Smooth muscle cell (in vitro differentiated cells): Measurements from ENCODE around the gene ITFG1. TPM values are rescaled to one million over a fixed set of nuclear protein-coding genes. Genes with fewer than 3 reads are reported as not detected.

Experiments used
- DNase-seq: peaks from one replicate; lab custom pipeline; 2025; ENCODE audit not compliant: unreplicated experiment; lab: John Stamatoyannopoulos, UW
- H2AFZ ChIP-seq: fragments of 200-600 bp; sonication (generic); 2 replicates; pipeline ENCODE4 v1.6.0; 2016; ENCODE audit warnings: antibody characterized with exemption, low read depth, mild to moderate bottlenecking
- H3F3A ChIP-seq: fragments of 200-600 bp; sonication (generic); 2 replicates; pipeline ENCODE4 v1.6.0; 2017; ENCODE audit warnings: antibody characterized with exemption, low read depth
- H3K27ac ChIP-seq: fragments of 200-600 bp; sonication (generic); 2 replicates; pipeline ENCODE4 v1.5.1; 2016; ENCODE audit warnings: low read depth, mild to moderate bottlenecking
- H3K27me3 ChIP-seq: fragments of 200-600 bp; sonication (generic); 2 replicates; pipeline ENCODE4 v1.6.1; 2016; ENCODE audit warnings: low read depth, mild to moderate bottlenecking
- H3K36me3 ChIP-seq: fragments of 200-600 bp; sonication (generic); 2 replicates; pipeline ENCODE4 v1.5.1; 2016; ENCODE audit warnings: low read depth
- H3K4me1 ChIP-seq: fragments of 200-600 bp; sonication (generic); 2 replicates; pipeline ENCODE4 v1.5.1; 2016; ENCODE audit warnings: low read depth
- H3K4me2 ChIP-seq: fragments of 200-600 bp; sonication (generic); 2 replicates; pipeline ENCODE4 v1.6.0; 2016; ENCODE audit warnings: mild to moderate bottlenecking
- H3K4me3 ChIP-seq: fragments of 200-600 bp; sonication (generic); 2 replicates; pipeline ENCODE4 v1.5.1; 2016; ENCODE audit warnings: mild to moderate bottlenecking
- H3K79me2 ChIP-seq: fragments of 200-600 bp; sonication (generic); 2 replicates; pipeline ENCODE4 v1.6.0; 2016; ENCODE audit warnings: low read depth, mild to moderate bottlenecking
- H3K9ac ChIP-seq: fragments of 200-600 bp; sonication (generic); 2 replicates; pipeline ENCODE4 v1.6.0; 2016; ENCODE audit warnings: low read depth
- H3K9me3 ChIP-seq: fragments of 200-600 bp; sonication (generic); replicated peaks from 2 replicates; pipeline ENCODE4 v1.5.1; 2016; ENCODE audit warnings: low read depth
- H4K20me1 ChIP-seq: fragments of 200-600 bp; sonication (generic); 2 replicates; pipeline ENCODE4 v1.6.0; 2016; ENCODE audit warnings: low read depth
- CTCF ChIP-seq: fragments of 200-600 bp; sonication (generic); IDR thresholded peaks from 2 replicates; pipeline ENCODE4 v1.5.1; 2017; ENCODE audit warnings: borderline replicate concordance, mild to moderate bottlenecking, antibody characterized with exemption; ENCODE audit not compliant: insufficient read depth, poor library complexity, severe bottlenecking
- whole genome bisulfite sequencing: methylation state at CpG from one replicate; pipeline ENCODE4 v1.1.7; 2016; ENCODE audit warnings: low lambda C conversion rate; 5-methylcytosine and 5-hydroxymethylcytosine counted together
- polyA plus RNA-seq: library from polyadenylated mRNA; unstranded; fragments of >200 nt; fragmentation: Nextera tagmentation; extraction: Ambion mirVana; gene quantifications from 2 replicates; pipeline ENCODE4 v1.2.1, GENCODE V29; 2016
- total RNA-seq: library from RNA; depleted of rRNA; stranded (reverse); fragments of >200 nt; gene quantifications from 2 replicates; pipeline ENCODE4 v1.2.3, GENCODE V29; 2014

Gene ITFG1
- total and polyA plus RNA-seq, 2 experiments from 2014 or later = 75.2 to 100 TPM

DNA sequence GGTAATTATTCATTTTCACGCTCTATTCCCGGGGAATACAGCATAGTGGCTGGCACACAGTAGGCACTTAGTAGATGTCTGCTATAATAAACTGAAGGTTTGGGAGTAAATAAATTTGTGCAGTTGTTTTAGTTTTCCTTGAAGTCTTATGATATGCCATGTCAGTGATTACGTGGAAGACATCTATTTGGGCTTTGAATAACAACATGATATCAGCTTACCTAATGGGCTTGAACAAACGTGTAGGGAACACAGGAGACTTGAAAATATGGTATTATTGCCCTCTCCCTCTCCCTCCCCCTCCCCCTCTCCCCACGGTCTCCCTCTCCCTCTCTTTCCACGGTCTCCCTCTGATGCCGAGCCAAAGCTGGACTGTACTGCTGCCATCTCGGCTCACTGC is 280.8 kb downstream of the ITFG1 start:
- H3K4me3 ChIP-seq = no peak overlapping the region
- H3K9me3 ChIP-seq = no peaks in the 10 kb centered on the region
- no peak for TF ChIP-seq CTCF
- no peaks in the 10 kb centered on the region for H4K20me1 ChIP-seq
- H3K27ac ChIP-seq = no peak overlapping the region
- DNase-seq = no peak
- WGBS = 95% methylated on average over 6 of the region's 8 CpGs
- H3K4me1 ChIP-seq = no peaks in the 10 kb centered on the region
- no peak overlapping the region for H2AFZ ChIP-seq
- H3F3A ChIP-seq = no peaks in the 10 kb centered on the region
- no peak overlapping the region for H3K9ac ChIP-seq
- no peak overlapping the region for H3K4me2 ChIP-seq
- H3K27me3 ChIP-seq = no peaks in the 10 kb centered on the region
- no peaks in the 10 kb centered on the region for H3K79me2 ChIP-seq
- no peaks in the 10 kb centered on the region for H3K36me3 ChIP-seq

- no peak overlapping the region for H3K27ac ChIP-seq
- no peak overlapping the region for H2AFZ ChIP-seq
- H3K4me2 ChIP-seq = no peak overlapping the region
- H3F3A ChIP-seq = no peaks in the 10 kb centered on the region
- no peaks in the 10 kb centered on the region for H4K20me1 ChIP-seq
- H3K79me2 ChIP-seq = no peaks in the 10 kb centered on the region
- H3K9ac ChIP-seq = no peak overlapping the region
- H3K36me3 ChIP-seq = no peaks in the 10 kb centered on the region
- H3K4me3 ChIP-seq = no peak overlapping the region
- H3K4me1 ChIP-seq = no peaks in the 10 kb centered on the region
- no peaks in the 10 kb centered on the region for H3K9me3 ChIP-seq
- H3K27me3 ChIP-seq = no peaks in the 10 kb centered on the region
- TF ChIP-seq CTCF = no peak
- no peak for DNase-seq
These were observed 285.7 kb downstream of the ITFG1 start for GRCh38 chr16:47175152-47175551.

- Histone ChIP-seq H3K27me3 (no peaks in the 10 kb centered on the region), H3K4me2 (no peak overlapping the region), H3K27ac (no peak overlapping the region), H3K4me3 (no peak overlapping the region), H3K36me3 (peaks cover 3% of the 10 kb centered on the region), H4K20me1 (no peaks in the 10 kb centered on the region), H3K9ac (no peak overlapping the region), H2AFZ (no peak overlapping the region), H3F3A (no peaks in the 10 kb centered on the region), H3K79me2 (no peaks in the 10 kb centered on the region), H3K9me3 (no peaks in the 10 kb centered on the region), H3K4me1 (no peaks in the 10 kb centered on the region)
- DNase-seq = no peak
- WGBS = 85% methylated on average over 10 of the region's 10 CpGs
- TF ChIP-seq CTCF = no peak
These were observed 298.0 kb downstream of the ITFG1 start for GRCh38 chr16:47162670-47163420.

GRCh38 chr16:47161464-47161863 is 299.4 kb downstream of the ITFG1 start:
- H2AFZ ChIP-seq = no peak overlapping the region
- H3K4me3 ChIP-seq = no peak overlapping the region
- H3K27me3 ChIP-seq = no peaks in the 10 kb centered on the region
- peaks cover 3% of the 10 kb centered on the region for H3K36me3 ChIP-seq
- no peaks in the 10 kb centered on the region for H3K4me1 ChIP-seq
- TF ChIP-seq CTCF = no peak
- H4K20me1 ChIP-seq = no peaks in the 10 kb centered on the region
- no peak overlapping the region for H3K4me2 ChIP-seq
- H3F3A ChIP-seq = no peaks in the 10 kb centered on the region
- H3K79me2 ChIP-seq = no peaks in the 10 kb centered on the region
- no peaks in the 10 kb centered on the region for H3K9me3 ChIP-seq
- 90% methylated on average over 4 of the region's 4 CpGs for WGBS
- no peak overlapping the region for H3K9ac ChIP-seq
- H3K27ac ChIP-seq = no peak overlapping the region
- no peak for DNase-seq
